ENCODE measurements around the gene PRR35. TPM values are rescaled to one million over a fixed set of nuclear protein-coding genes. Genes with fewer than 3 reads are reported as not detected.

PRR35 gene
- total RNA-seq, 2 experiments from 2014 or later = not detected

DNA sequence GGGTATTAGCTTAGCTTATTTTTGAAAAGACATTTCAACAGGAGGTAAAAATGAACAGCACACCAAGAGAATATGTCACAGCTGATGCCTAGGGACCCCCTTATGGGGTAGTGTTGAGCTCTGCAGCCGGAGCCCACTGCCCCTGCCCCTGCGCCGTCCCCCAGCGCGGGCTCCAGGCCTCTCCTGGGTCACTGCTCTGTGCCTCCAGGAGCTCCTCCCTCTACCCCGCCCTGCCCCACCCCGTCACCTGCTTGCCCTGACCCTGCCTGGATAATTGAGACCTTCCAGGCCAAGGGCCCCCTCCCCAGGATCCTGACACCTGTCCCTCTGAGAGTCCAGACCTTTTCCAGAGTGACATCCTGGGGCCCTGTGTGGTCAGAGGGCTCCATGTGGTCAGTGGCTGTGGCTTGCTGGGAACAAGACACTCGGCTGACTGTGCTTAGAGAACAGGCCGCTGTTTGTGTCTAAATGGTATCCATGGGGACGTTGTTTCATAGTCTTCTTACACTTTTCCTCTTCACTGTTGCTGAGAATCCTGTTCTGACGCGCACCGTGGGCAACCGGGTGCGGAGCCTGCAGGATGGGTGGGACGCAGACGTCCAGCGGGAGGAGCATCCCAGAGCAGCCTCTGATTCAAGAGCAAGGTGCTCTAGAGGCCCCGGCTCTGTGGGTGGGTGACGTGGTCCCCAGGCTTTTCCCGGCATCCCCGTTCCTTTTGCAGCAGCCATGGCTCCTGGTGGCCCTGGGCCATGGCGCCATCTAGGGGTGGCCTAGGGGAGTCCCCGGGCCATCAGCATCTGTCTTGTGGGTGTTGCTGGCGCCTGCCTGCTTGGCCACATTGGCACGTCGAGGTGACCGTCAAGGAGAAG is 50.6 kb downstream of the PRR35 start:
- ATAC-seq (peak; percentile 75), DNase-seq (peak; percentile 73)
- Mint-ChIP-seq H3K4me1 (ENCODE audit: low read depth) (peaks cover 12% of the 10 kb centered on the region), H3K4me3 (no peak overlapping the region), H3K27me3 (no peaks in the 10 kb centered on the region), H3K9me3 (no peaks in the 10 kb centered on the region), H3K27ac (no peak overlapping the region), H3K36me3 (ENCODE audit: low read depth) (no peaks in the 10 kb centered on the region)
- intact Hi-C loops (cut with micrococcal nuclease) = no loop called here
- TF ChIP-seq, protein P1, sequence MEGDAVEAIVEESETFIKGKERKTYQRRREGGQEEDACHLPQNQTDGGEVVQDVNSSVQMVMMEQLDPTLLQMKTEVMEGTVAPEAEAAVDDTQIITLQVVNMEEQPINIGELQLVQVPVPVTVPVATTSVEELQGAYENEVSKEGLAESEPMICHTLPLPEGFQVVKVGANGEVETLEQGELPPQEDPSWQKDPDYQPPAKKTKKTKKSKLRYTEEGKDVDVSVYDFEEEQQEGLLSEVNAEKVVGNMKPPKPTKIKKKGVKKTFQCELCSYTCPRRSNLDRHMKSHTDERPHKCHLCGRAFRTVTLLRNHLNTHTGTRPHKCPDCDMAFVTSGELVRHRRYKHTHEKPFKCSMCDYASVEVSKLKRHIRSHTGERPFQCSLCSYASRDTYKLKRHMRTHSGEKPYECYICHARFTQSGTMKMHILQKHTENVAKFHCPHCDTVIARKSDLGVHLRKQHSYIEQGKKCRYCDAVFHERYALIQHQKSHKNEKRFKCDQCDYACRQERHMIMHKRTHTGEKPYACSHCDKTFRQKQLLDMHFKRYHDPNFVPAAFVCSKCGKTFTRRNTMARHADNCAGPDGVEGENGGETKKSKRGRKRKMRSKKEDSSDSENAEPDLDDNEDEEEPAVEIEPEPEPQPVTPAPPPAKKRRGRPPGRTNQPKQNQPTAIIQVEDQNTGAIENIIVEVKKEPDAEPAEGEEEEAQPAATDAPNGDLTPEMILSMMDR (IDR thresholded peaks at IDR 0.05) = peak; percentile 83
- POLR2A ChIA-PET = interaction anchor here (0.6 kb wide), 1 partner anchor 29 kb away, joined by 3 read pairs; no protein-coding TSS in a partner anchor
- CTCF ChIA-PET = interaction anchor here (0.7 to 2.6 kb wide), 5 partner anchors 9 to 44 kb away, joined by 3 to 9 read pairs (median 4); partner anchors contain the start of gene NHLRC4

GRCh38 chr16:615122-615521 is 54.9 kb downstream of the PRR35 start:
- no peak overlapping the region for H3K27ac Mint-ChIP-seq

More at GRCh38 chr16:615122-615521, 54.9 kb downstream of the PRR35 start:
- Mint-ChIP-seq H3K4me3 (no peak overlapping the region), H3K36me3 (ENCODE audit: low read depth) (no peaks in the 10 kb centered on the region), H3K27me3 (no peaks in the 10 kb centered on the region), H3K9me3 (no peaks in the 10 kb centered on the region), H3K4me1 (ENCODE audit: low read depth) (peaks cover 5% of the 10 kb centered on the region)
- POLR2A ChIA-PET = no interaction called here
- CTCF ChIA-PET = no interaction called here
- intact Hi-C loops (cut with micrococcal nuclease) = no loop called here
- no peak for DNase-seq
- TF ChIP-seq, protein P1 (IDR thresholded peaks at IDR 0.05) = no peak
- ATAC-seq = no peak

Small RNA genes lying within 50 kb of the gene (microRNA-seq; reads per million reads assigned to microRNA genes)
- gene MIR3176 (ENCODE audit: borderline microRNAs expressed, borderline replicate concordance) (53.6 reads per million, percentile 61 among the genes with 10 or more reads in this experiment), gene MIR5587 (ENCODE audit: borderline microRNAs expressed, borderline replicate concordance) (not detected)

Other genes with a start within 250 kb of the PRR35 start
- 10 to 100 TPM; 24.1 to 24.9 TPM for gene AXIN1, start 207.7 kb upstream of the PRR35 start, total RNA-seq
- gene MRPL28, start 189.9 kb upstream of the PRR35 start, total RNA-seq = 10 to 100 TPM; 95.0 to 98.2 TPM
- gene PGAP6, start 178.4 kb upstream of the PRR35 start, total RNA-seq = 10 to 100 TPM; 21.9 to 24.8 TPM
- gene NME4, start 163.2 kb upstream of the PRR35 start, total RNA-seq = 10 to 100 TPM; 22.9 to 24.2 TPM
- gene DECR2, start 158.5 kb upstream of the PRR35 start, total RNA-seq = 1 to 10 TPM; 9.7 to 10.0 TPM
- 10 to 100 TPM; 18.7 to 20.4 TPM for gene RAB11FIP3, start 134.7 kb upstream of the PRR35 start, total RNA-seq
- 10 to 100 TPM; 76.4 to 81.2 TPM for gene CAPN15, start 32.7 kb upstream of the PRR35 start, total RNA-seq
- gene NHLRC4, start 6.6 kb downstream of the PRR35 start, total RNA-seq = under 1 TPM; 0.41 to 0.72 TPM
- gene PIGQ, start 9.6 kb downstream of the PRR35 start, total RNA-seq = 10 to 100 TPM; 18.5 to 18.6 TPM
- gene RAB40C, start 29.7 kb downstream of the PRR35 start, total RNA-seq = 1 to 10 TPM; 8.1 to 8.8 TPM
- gene WFIKKN1, start 70.6 kb downstream of the PRR35 start, total RNA-seq = under 1 TPM in 1 of 2 experiments, not detected in 1; 0.25 TPM
- gene METTL26, start 75.9 kb downstream of the PRR35 start, total RNA-seq = 100 to 1,000 TPM; 119 to 133 TPM
- 10 to 100 TPM; 60.7 to 62.7 TPM for gene MCRIP2, start 81.4 kb downstream of the PRR35 start, total RNA-seq
- 10 to 100 TPM; 89.6 to 90.7 TPM for gene WDR90, start 89.0 kb downstream of the PRR35 start, total RNA-seq
- gene RHOT2, start 107.7 kb downstream of the PRR35 start, total RNA-seq = 100 to 1,000 TPM; 110 TPM
- gene RHBDL1, start 115.3 kb downstream of the PRR35 start, total RNA-seq = under 1 TPM; 0.79 to 0.89 TPM
- gene STUB1, start 120.0 kb downstream of the PRR35 start, total RNA-seq = 10 to 100 TPM; 57.1 to 61.7 TPM
- gene JMJD8, start 123.9 kb downstream of the PRR35 start, total RNA-seq = 10 to 100 TPM; 26.2 to 28.7 TPM
- 10 to 100 TPM; 17.6 to 18.7 TPM for gene WDR24, start 130.0 kb downstream of the PRR35 start, total RNA-seq
- gene FBXL16, start 145.4 kb downstream of the PRR35 start, total RNA-seq = 1 to 10 TPM; 5.9 to 8.0 TPM
- gene METRN, start 154.7 kb downstream of the PRR35 start, total RNA-seq = 10 to 100 TPM; 37.2 to 43.1 TPM
- gene ANTKMT, start 160.8 kb downstream of the PRR35 start, total RNA-seq = 10 to 100 TPM; 34.3 to 38.4 TPM
- gene CCDC78, start 166.0 kb downstream of the PRR35 start, total RNA-seq = 1 to 10 TPM; 4.6 to 5.7 TPM
- gene HAGHL, start 166.7 kb downstream of the PRR35 start, total RNA-seq = 10 to 100 TPM; 28.8 to 32.6 TPM
- 10 to 100 TPM; 21.3 to 25.0 TPM for gene CIAO3, start 180.6 kb downstream of the PRR35 start, total RNA-seq
- not detected for gene MSLN, start 200.3 kb downstream of the PRR35 start, total RNA-seq
- 10 to 100 TPM; 17.1 to 18.1 TPM for gene RPUSD1, start 228.0 kb downstream of the PRR35 start, total RNA-seq
- 100 to 1,000 TPM in 1 of 2 experiments, 10 to 100 TPM in 1; 95.6 to 115 TPM for gene CHTF18, start 228.2 kb downstream of the PRR35 start, total RNA-seq
- gene GNG13, start 240.3 kb downstream of the PRR35 start, total RNA-seq = not detected

Data from activated CD8-positive, alpha-beta T cell treated with anti-CD3 and anti-CD28 coated beads for 36 hours (primary cell).